Ecto neural progenitor cell (in vitro differentiated cells): ENCODE measurements around the gene DSPP.
"Not testable (repeated sequence)": the region's sequence is repeated elsewhere in the genome, so short reads cannot be mapped to it uniquely, and the experiment has no call there.

Experiments
- DNase-seq: peaks from one replicate; pipeline ENCODE4 v3.0.0-alpha.2; 2018; ENCODE audit warnings: low spot score

DSPP gene

GRCh38 chr4:87608229-87608628, at the start of gene DSPP:
Gene DSPP, plus strand, starts transcription at chr4:87608529. Its CDS starts 2,380 bp downstream, at chr4:87610909.
- DNase-seq, result no peak

DNA sequence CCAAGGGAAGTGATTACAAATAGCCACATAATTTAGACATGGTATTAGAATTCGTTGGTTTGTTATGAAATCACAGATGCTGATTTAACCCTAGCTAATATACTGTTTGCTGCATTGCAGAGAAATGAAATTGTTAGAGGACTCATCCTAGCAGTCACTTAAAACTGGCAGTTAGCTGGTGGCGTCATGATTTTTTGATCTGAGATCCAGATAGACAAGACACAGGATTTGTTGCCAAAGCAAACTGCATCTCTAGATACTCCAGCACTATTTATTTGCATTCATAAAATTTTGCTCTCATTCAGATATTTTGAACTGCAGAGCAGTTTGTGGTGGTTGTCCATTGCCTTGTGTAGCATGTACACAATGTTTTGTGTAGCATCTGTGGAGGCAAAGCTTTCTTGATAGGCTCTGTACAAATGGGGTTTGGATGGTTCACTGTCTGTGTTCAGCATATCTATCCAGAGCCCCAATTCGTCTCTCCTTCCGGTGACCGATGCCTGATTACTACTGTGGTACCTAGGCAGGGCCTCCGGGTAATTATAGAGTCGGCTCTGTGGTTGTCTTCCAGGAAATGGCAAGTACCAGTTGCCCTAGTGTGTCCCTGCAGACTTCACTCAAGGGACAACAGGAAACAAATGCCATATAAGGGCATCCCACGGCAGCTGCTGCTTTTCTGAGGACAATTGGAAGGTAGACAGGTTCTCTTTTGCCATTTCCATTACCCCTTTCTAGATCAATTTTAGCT, 49.1 kb upstream of the DSPP start:
- no peak for DNase-seq

DNA sequence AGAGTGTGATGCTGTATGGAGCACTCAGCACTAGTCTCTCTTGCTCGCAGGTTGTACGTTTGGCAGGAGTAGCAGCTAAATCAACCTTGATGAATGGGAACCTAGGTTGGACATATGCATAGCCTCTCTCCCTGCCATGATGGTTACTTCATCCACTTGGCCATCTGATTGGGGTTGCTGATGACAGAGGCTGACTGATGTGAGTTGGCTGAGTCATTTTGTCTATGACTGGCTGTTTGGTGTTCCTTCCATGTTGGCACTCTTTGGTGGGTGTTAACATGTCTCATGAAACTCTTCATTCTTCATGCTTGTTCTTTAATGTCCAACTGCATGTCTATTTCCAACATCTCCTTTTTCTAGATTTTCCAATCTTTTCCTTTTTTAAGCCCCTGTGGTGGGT, 47.5 kb upstream of the DSPP start:
- no peak for DNase-seq

- no peak for DNase-seq
Observed at GRCh38 chr4:87565746-87566145, 42.6 kb upstream of the DSPP start.

DNA sequence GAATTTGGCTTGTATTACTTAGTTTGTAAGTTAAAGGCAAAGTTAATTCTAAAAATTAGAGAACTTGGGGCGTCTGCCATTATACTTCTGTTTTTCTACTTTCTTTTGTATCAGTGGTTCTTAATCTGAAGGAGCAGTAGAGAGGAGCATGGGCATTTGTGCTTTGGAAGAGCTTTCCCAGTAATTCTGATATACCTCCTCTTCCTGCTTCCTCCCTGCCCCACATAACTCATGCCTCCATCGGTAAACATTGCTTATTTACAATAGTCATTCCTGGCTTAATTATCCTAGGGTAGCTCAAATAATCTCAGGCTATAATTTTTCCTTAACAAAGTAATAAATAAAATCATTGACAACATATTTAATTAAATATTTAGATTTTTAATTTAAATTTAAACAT, 42.1 kb upstream of the DSPP start:
- DNase-seq, result no peak

DNA sequence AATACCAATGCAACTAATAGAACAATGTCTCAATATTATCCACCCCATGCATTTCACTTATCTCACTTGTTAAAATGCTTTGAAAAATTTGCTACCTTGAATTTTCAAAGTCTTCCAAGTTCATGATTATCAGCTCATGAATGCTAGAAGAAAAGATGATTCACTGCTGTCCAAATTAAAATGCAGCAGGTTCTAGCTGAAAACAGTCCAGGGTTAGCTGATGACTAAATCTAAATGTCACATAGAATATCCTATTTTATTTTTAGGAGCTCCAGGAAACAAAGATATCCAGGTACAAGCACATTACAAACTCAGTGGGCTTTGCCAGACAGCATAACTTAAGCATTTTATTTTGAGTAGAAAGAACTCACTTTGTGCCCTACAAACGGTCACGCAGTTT, 41.1 kb upstream of the DSPP start:
- DNase-seq, result no peak

DNA sequence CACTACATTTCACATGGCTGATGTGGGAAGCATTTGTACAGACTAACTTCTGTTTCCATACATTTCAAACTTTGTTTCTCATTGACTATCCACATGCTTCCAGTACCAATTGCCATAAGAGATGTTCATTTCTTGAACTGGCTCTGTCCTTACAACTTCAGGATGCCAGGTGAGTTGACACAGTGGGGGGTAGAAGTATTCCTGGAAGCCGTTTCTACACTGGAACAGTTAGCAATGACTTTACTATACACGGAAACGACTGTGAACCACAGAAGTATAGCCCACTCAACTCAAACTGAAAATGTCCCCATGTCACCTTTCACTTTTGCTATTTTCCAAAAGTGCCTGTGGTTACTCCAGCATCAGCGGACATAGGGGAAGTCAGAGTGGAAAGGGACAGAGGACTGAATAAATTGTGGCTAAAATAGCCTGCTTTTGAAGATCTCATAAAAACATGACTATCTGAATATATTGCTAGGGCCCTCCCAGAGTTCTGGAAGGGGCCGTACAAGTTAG, 38.0 kb upstream of the DSPP start:
- no peak for DNase-seq

DNA sequence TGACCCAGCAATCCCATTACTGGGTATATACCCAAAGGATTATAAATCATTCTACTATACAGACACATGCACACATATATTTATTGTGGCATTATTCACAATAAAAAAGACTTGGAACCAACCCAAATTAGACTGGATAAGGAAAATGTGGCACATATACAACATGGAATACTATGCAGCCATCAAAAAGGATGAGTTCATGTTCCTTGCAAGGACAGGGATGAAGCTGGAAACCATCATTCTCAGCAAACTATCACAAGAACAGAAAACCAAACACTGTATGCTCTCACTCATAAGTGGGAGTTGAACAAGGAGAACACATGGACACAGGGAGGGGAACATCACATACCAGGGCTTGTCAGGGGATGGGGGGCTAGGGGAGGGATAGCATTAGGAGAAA, 34.0 kb upstream of the DSPP start:
- DNase-seq, result not testable (repeated sequence)

DNA sequence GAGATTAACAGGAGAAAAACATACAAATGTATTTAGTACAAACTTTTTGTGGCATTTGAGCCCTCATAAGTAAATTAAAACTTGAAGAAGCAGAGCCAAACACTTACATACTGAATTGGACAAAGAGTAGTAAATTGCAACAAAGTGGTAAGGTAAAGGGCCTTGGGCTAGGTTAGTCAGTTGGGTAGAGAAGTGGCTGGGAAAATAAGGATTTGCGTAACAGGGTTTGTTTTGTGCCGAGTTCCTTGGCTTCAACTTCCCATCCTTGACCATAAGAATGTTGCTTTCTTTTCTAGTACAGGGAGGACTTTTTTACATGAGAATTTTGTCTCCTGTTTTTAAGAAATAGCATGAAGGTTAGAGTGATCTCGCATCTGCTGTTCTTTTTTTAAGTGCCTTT, 33.3 kb upstream of the DSPP start:
- no peak for DNase-seq

DNA sequence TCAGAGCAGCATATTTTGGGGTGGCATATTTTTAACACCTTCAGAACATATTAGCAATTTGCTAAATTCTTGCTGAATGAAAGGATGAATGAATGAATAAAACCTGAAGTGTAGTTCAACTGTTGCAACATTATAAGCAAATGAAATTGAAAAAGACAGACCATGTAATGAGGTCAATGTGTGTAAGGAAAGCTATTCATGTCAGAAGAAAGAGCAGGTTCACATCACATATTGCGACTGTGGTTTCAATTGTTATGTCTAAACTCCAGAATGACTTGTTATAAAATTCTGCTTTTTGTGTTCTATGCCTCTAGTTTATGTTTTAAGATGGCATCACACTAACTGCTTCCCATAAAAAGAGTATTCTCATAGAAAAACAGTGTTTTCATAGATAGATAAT, 32.9 kb upstream of the DSPP start:
- no peak for DNase-seq

DNA sequence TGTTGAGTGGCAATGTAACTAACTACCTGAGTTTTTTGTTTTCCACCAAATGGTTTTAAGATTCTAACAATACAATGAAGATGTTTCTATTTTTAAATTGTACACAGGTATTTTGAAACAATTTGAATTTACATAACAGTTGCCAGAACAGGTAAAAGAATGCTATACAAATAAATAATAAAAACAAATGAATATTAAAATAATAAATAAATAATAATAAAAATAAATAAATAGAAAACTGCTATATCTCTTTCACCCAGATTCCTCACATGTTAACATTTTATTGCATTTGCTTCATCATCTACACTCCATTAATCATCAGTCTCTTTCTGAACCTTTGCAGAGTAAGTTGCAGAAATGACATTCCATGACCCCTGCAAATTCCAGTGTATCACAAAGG, 32.3 kb upstream of the DSPP start:
- no peak for DNase-seq

GRCh38 chr4:87579478-87579877, 28.9 kb upstream of the DSPP start:
- DNase-seq, result no peak

GRCh38 chr4:87580057-87580456, 28.3 kb upstream of the DSPP start:
- DNase-seq, result no peak

GRCh38 chr4:87584222-87584908, 24.0 kb upstream of the DSPP start:
- DNase-seq, result no peak

DNA sequence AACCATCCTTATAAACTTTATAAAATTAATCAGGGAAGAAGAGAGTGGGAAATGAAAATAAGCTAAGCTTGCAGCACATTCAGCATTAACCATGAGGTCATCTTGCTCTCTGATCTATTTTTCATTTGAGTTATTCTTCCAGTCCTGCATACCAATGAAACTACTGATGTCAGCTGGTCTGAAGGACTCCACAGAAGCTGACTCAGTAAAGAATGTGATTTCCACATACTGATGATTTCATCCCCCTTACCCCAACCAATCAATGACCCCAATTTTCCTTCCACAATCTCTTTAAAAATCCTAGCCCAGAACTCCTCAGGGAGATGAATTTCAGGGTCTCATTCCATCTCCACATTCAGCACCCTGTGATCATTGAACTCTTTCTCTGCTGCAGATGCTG, 18.8 kb upstream of the DSPP start:
- no peak for DNase-seq

GRCh38 chr4:87592124-87592523, 16.2 kb upstream of the DSPP start:
- DNase-seq, result no peak

- no peak for DNase-seq
Observed at GRCh38 chr4:87601361-87601760, 7.0 kb upstream of the DSPP start.

GRCh38 chr4:87614292-87614890, 6.1 kb downstream of the DSPP start:
- no peak for DNase-seq

GRCh38 chr4:87616268-87616667, 7.9 kb downstream of the DSPP start:
- DNase-seq, result no peak

GRCh38 chr4:87620086-87620485, 11.8 kb downstream of the DSPP start:
- no peak for DNase-seq

GRCh38 chr4:87620491-87620890, 12.2 kb downstream of the DSPP start:
- no peak for DNase-seq

GRCh38 chr4:87622303-87622702, 14.0 kb downstream of the DSPP start:
- DNase-seq, result no peak

GRCh38 chr4:87624698-87625097, 16.4 kb downstream of the DSPP start:
- no peak for DNase-seq
